HepG2 (cell line): Measurements from ENCODE around the gene BACH2. TPM values are rescaled to one million over a fixed set of nuclear protein-coding genes. Genes with fewer than 3 reads are reported as not detected.

Source experiments
- ATAC-seq: fragments of 200-7000 bp; cut with Tn5 transposase; 3 replicates; pipeline ENCODE4 v1.9.1; 2020; ENCODE audit warnings: mild to moderate bottlenecking, moderate library complexity
- BruUV-seq: library from RNA; stranded (reverse); fragments of 400-500 nt; replicated peaks from 2 replicates; lab custom pipeline; 2021; lab: Mats Ljungman, UMichigan
- CTCF ChIA-PET: fragments of 300-600 bp; formaldehyde crosslinking; extraction: SDS; loops from one replicate; lab custom pipeline; 2021; ENCODE audit warnings: low total read pairs, inconsistent platforms, low intra/inter-chr PET ratio; lab: Yijun Ruan, JAX
- POLR2A ChIA-PET: fragments of 350-600 bp; sonication (Branson Sonifier 250); formaldehyde crosslinking; loops from one replicate; lab custom pipeline; 2020; ENCODE audit warnings: antibody characterized with exemption, inconsistent platforms; lab: Yijun Ruan, JAX
- DNase-seq: peaks from one replicate; pipeline ENCODE4 v3.0.0-alpha.2; 2015; ENCODE audit warnings: low spot score
- FAIRE-seq: peaks from 3 replicates; lab custom pipeline; 2011; peaks lifted over from hg19 to GRCh38; lab: Jason Lieb, UNC
- H2AFZ ChIP-seq: one replicate; pipeline ENCODE4 v1.6.1; 2011; ENCODE audit warnings: low read length, inconsistent platforms
- H3K27ac ChIP-seq: fragments of 300-600 bp; 3 replicates; pipeline ENCODE4 v1.8.0; 2011; ENCODE audit warnings: mixed run types, mild to moderate bottlenecking, mixed read lengths, low read length, inconsistent platforms; ENCODE audit not compliant: insufficient read depth; ENCODE audit errors: extremely low read length
- H3K27me3 ChIP-seq, 2 experiments: fragments of 200-600 bp in 1 of 2; 2 replicates in 1 of 2; 3 replicates in 1 of 2; pipeline versions ENCODE4 v1.6.0 to v1.8.0; 2011; ENCODE audit warnings: low read length in 2 of 2, mild to moderate bottlenecking in 2 of 2, moderate library complexity in 2 of 2, inconsistent platforms in 1 of 2; ENCODE audit not compliant: insufficient read depth in 2 of 2, control insufficient read depth in 1 of 2
- H3K36me3 ChIP-seq, 2 experiments: fragments of 200-600 bp in 1 of 2; replicated peaks in 1 of 2; 2 replicates in 1 of 2; 3 replicates in 1 of 2; pipeline versions ENCODE4 v1.5.1 to v1.8.0; 2011; ENCODE audit warnings: low read length in 2 of 2, inconsistent platforms in 1 of 2; ENCODE audit not compliant: insufficient read depth in 2 of 2, control insufficient read depth in 1 of 2
- H3K4me1 ChIP-seq: 2 replicates; pipeline ENCODE4 v1.5.1; 2012; ENCODE audit warnings: low read length, inconsistent platforms; ENCODE audit not compliant: insufficient read depth
- H3K4me2 ChIP-seq: 2 replicates; pipeline ENCODE4 v1.6.0; 2011; ENCODE audit warnings: low read depth, low read length, inconsistent platforms
- H3K4me3 ChIP-seq, 3 experiments: fragments of 200-600 bp in 1 of 3; sonication (generic), shearing (Covaris generic) in 1 of 3; replicated peaks in 1 of 3; 2 replicates each; pipeline ENCODE4 v1.5.1; 2011 to 2016; ENCODE audit warnings: low read length in 3 of 3, inconsistent platforms in 2 of 3, low read depth in 2 of 3, mild to moderate bottlenecking in 2 of 3, control low read depth in 1 of 3, mixed read lengths in 1 of 3; ENCODE audit not compliant: insufficient read depth in 1 of 3
- H3K79me2 ChIP-seq: one replicate; pipeline ENCODE4 v1.6.1; 2011; ENCODE audit warnings: low read length, inconsistent platforms; ENCODE audit not compliant: insufficient read depth
- H3K9ac ChIP-seq: 2 replicates; pipeline ENCODE4 v1.6.0; 2011; ENCODE audit warnings: mild to moderate bottlenecking, low read depth, low read length, inconsistent platforms; ENCODE audit not compliant: insufficient read depth
- H3K9me3 ChIP-seq: 2 replicates; pipeline ENCODE4 v1.5.1; 2012; ENCODE audit warnings: mild to moderate bottlenecking, low read length
- H4K20me1 ChIP-seq: 2 replicates; pipeline ENCODE4 v1.6.0; 2011; ENCODE audit warnings: inconsistent platforms, mild to moderate bottlenecking, low read length, moderate library complexity; ENCODE audit not compliant: insufficient read depth
- ARNTL ChIP-seq: sonication (generic); formaldehyde crosslinking; IDR thresholded peaks from 2 replicates; pipeline ENCODE4 v1.4.0; 2020; ENCODE audit warnings: mild to moderate bottlenecking, missing genetic modification reagents
- FOXP1 ChIP-seq, 2 experiments: fragments of 450-650 bp in 1 of 2; IDR thresholded peaks; 2 replicates each; pipeline ENCODE4 v1.6.1; 2017 to 2018; ENCODE audit warnings: antibody characterized with exemption in 1 of 2
- GATA4 ChIP-seq: sonication (generic); IDR thresholded peaks from 2 replicates; pipeline ENCODE4 v1.6.1; 2016; ENCODE audit warnings: antibody characterized with exemption, low read depth, borderline replicate concordance
- NFE2L1 ChIP-seq: sonication (generic); formaldehyde crosslinking; IDR thresholded peaks from 2 replicates; pipeline ENCODE4 v1.4.0; 2020; ENCODE audit warnings: missing genetic modification reagents, mild to moderate bottlenecking, borderline replicate concordance
- SIX1 ChIP-seq: sonication (generic); formaldehyde crosslinking; IDR thresholded peaks from 2 replicates; pipeline ENCODE4 v1.4.0; 2020; ENCODE audit warnings: missing genetic modification reagents, borderline replicate concordance
- YY1 ChIP-seq: IDR thresholded peaks from 2 replicates; pipeline ENCODE4 v1.6.1; 2011; ENCODE audit warnings: low read length, low read depth, moderate library complexity, mild to moderate bottlenecking; ENCODE audit not compliant: insufficient read depth, insufficient replicate concordance
- ZKSCAN8 ChIP-seq: IDR thresholded peaks from 2 replicates; pipeline ENCODE4 v1.6.1; 2016; ENCODE audit warnings: borderline replicate concordance, missing genetic modification reagents, missing compliant biosample characterization
- ZNF329 ChIP-seq: sonication (generic); formaldehyde crosslinking; IDR thresholded peaks from 2 replicates; pipeline ENCODE4 v1.9.0; 2021; ENCODE audit warnings: low read depth, mild to moderate bottlenecking, missing genetic modification reagents
- ZNF598 ChIP-seq: sonication (generic); formaldehyde crosslinking; IDR thresholded peaks from 2 replicates; pipeline ENCODE4 v1.5.1; 2020; ENCODE audit warnings: mild to moderate bottlenecking, missing genetic modification reagents, borderline replicate concordance
- ZNF7 ChIP-seq: IDR thresholded peaks from 2 replicates; pipeline ENCODE4 v1.6.1; 2016; ENCODE audit warnings: missing biosample characterization, missing genetic modification reagents
- WGBS: methylation state at CpG from one replicate; pipeline ENCODE4 v1.1.6; 2017; ENCODE audit warnings: low lambda C conversion rate; 5-methylcytosine and 5-hydroxymethylcytosine counted together
- in situ Hi-C: cut with HindIII; loops from 2 replicates; pipeline ENCODE4 v1.10.0; 2017; ENCODE audit warnings: low pct_unique_long_range_greater_than_20kb; ENCODE audit not compliant: extremely low pct_ligation_motif_present
- intact Hi-C: fragments of 100-400 bp; cut with micrococcal nuclease; formaldehyde crosslinking; loops from one replicate; pipeline ENCODE4 v1.10.0; 2022; ENCODE audit not compliant: unreplicated experiment
- polyA plus RNA-seq, 8 experiments: library from polyadenylated mRNA; depleted of rRNA in 3 of 8; stranded (reverse) in 7 of 8; unstranded in 1 of 8; fragments of >200 nt; fragmentation: Illumina TruSeq in 4 of 8; extraction: Trizol in 4 of 8; gene quantifications; 2 replicates each; pipeline versions ENCODE4 v1.2.1 to v1.2.3, GENCODE V29; 2011 to 2016; ENCODE audit warnings: low read depth in 4 of 8, missing spikeins in 1 of 8, mixed read lengths in 1 of 8; ENCODE audit not compliant: insufficient read depth in 1 of 8
- total RNA-seq, 5 experiments: library from RNA; depleted of rRNA; stranded (reverse); fragments of >200 nt; fragmentation: Illumina TruSeq; extraction: Trizol; gene quantifications; 2 replicates each; pipeline ENCODE4 v1.2.3, GENCODE V29; 2016; ENCODE audit warnings: low read depth in 1 of 5
- TF ChIP-seq, protein P1 (sequence below): sonication (generic); formaldehyde crosslinking; IDR thresholded peaks from 2 replicates; pipeline ENCODE4 v1.5.0; 2020; ENCODE audit warnings: mild to moderate bottlenecking, missing genetic modification reagents, borderline replicate concordance
- TF ChIP-seq, protein P2 (sequence below): sonication (generic); formaldehyde crosslinking; IDR thresholded peaks from 2 replicates; pipeline ENCODE4 v1.5.1; 2020; ENCODE audit warnings: missing genetic modification reagents, mild to moderate bottlenecking, borderline replicate concordance
- TF ChIP-seq, protein P3 (sequence below): IDR thresholded peaks from 2 replicates; pipeline ENCODE4 v1.6.1; 2012; ENCODE audit warnings: inconsistent platforms
- TF ChIP-seq, protein P4 (sequence below): sonication (generic); formaldehyde crosslinking; IDR thresholded peaks from 2 replicates; pipeline ENCODE4 v1.4.0; 2020; ENCODE audit warnings: missing genetic modification reagents; ENCODE audit errors: not compliant biosample characterization

Gene BACH2
- total and polyA plus RNA-seq, 2 of the 13 experiments (the other 11 are each of a cell fraction or from before 2014, with no cell fraction given) = 0.01 TPM; not detected in 1

DNA sequence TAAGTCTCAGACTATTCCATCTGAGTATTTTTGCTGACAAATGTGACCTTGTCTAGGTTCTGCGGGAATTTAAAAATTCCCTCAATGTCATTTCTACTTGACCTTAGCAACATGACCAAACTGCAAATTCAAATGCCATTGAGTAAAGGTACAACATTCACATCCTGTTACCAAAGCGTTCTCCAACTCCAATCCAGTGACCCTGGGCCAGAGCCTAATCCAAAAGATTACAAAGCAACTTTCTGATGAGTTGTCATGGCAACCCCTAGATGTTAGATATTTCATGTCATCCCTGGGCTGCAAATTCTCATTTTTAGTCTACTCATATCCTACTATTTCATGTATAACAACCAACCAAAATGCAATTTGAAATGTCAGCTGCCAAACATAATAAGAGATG, 65.3 kb downstream of the BACH2 start:
- H3K27ac ChIP-seq = no peak overlapping the region
- no peaks in the 10 kb centered on the region for H3K36me3 ChIP-seq
- no peak overlapping the region for H3K4me2 ChIP-seq
- no peak overlapping the region for H3K9ac ChIP-seq
- ATAC-seq (no peak), DNase-seq (no peak), FAIRE-seq (no peak)
- no peaks in the 10 kb centered on the region for H3K4me1 ChIP-seq
- no peaks in the 10 kb centered on the region for H4K20me1 ChIP-seq
- H3K9me3 ChIP-seq = no peaks in the 10 kb centered on the region
- POLR2A ChIA-PET = no interaction called here
- intact Hi-C loops = no loop called here
- H3K4me3 ChIP-seq = no peak overlapping the region
- H2AFZ ChIP-seq = no peak overlapping the region
- H3K79me2 ChIP-seq = no peaks in the 10 kb centered on the region
- no TSS peak for BruUV-seq
- no peak for TF ChIP-seq ZNF7 (CRISPR knock-in tag)
- TF ChIP-seq, protein P1, sequence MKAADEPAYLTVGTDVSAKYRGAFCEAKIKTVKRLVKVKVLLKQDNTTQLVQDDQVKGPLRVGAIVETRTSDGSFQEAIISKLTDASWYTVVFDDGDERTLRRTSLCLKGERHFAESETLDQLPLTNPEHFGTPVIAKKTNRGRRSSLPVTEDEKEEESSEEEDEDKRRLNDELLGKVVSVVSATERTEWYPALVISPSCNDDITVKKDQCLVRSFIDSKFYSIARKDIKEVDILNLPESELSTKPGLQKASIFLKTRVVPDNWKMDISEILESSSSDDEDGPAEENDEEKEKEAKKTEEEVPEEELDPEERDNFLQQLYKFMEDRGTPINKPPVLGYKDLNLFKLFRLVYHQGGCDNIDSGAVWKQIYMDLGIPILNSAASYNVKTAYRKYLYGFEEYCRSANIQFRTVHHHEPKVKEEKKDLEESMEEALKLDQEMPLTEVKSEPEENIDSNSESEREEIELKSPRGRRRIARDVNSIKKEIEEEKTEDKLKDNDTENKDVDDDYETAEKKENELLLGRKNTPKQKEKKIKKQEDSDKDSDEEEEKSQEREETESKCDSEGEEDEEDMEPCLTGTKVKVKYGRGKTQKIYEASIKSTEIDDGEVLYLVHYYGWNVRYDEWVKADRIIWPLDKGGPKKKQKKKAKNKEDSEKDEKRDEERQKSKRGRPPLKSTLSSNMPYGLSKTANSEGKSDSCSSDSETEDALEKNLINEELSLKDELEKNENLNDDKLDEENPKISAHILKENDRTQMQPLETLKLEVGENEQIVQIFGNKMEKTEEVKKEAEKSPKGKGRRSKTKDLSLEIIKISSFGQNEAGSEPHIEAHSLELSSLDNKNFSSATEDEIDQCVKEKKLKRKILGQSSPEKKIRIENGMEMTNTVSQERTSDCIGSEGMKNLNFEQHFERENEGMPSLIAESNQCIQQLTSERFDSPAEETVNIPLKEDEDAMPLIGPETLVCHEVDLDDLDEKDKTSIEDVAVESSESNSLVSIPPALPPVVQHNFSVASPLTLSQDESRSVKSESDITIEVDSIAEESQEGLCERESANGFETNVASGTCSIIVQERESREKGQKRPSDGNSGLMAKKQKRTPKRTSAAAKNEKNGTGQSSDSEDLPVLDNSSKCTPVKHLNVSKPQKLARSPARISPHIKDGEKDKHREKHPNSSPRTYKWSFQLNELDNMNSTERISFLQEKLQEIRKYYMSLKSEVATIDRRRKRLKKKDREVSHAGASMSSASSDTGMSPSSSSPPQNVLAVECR (CRISPR knock-in tag) = no peak
- TF ChIP-seq, protein P2, sequence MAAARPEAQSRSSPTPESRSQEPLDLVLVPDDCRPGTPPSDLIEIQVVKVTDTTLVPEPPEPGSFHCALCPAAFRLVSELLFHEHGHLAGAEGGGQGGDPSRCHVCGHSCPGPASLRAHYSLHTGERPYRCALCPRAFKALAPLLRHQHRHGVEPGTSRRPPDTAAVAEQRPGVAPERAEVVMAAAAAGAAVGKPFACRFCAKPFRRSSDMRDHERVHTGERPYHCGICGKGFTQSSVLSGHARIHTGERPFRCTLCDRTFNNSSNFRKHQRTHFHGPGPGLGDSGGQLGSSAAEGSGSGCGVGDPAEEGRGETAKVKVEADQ (CRISPR knock-in tag) = no peak
- TF ChIP-seq NFE2L1 (CRISPR knock-in tag) = no peak
- TF ChIP-seq, protein P3, sequence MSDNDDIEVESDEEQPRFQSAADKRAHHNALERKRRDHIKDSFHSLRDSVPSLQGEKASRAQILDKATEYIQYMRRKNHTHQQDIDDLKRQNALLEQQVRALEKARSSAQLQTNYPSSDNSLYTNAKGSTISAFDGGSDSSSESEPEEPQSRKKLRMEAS = no peak
- TF ChIP-seq ZKSCAN8 = no peak
- no peak for TF ChIP-seq ZNF598 (CRISPR knock-in tag)
- TF ChIP-seq SIX1 (CRISPR knock-in tag) = no peak
- TF ChIP-seq, protein P4, sequence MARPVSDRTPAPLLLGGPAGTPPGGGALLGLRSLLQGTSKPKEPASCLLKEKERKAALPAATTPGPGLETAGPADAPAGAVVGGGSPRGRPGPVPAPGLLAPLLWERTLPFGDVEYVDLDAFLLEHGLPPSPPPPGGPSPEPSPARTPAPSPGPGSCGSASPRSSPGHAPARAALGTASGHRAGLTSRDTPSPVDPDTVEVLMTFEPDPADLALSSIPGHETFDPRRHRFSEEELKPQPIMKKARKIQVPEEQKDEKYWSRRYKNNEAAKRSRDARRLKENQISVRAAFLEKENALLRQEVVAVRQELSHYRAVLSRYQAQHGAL (CRISPR knock-in tag) = no peak
- TF ChIP-seq ARNTL (CRISPR knock-in tag) = no peak
- TF ChIP-seq FOXP1 (IDR thresholded peaks at IDR 0.05) = no peak
- TF ChIP-seq FOXP1 (CRISPR knock-in tag; IDR thresholded peaks at IDR 0.05) = no peak
- no peak for TF ChIP-seq ZNF329 (CRISPR knock-in tag)
- no peak for TF ChIP-seq GATA4
- TF ChIP-seq YY1 = no peak
- WGBS = 50% methylated on average over 2 of the region's 2 CpGs
- CTCF ChIA-PET = no interaction called here
- no peaks in the 10 kb centered on the region; a peak in 3 of 5 replicates for H3K27me3 ChIP-seq
- in situ Hi-C loops = no loop called here
